GM12878 (cell line): ENCODE results near the gene NDUFV3. TPM values are rescaled to one million over a fixed set of nuclear protein-coding genes. Genes with fewer than 3 reads are reported as not detected.

ENCODE experiments used
- BHLHE40 ChIP-seq, 2 experiments: fragments of 450-650 bp in 1 of 2; IDR thresholded peaks; 2 replicates each; pipeline ENCODE4 v1.6.1; 2011 to 2017; ENCODE audit warnings: low read depth in 2 of 2, borderline replicate concordance in 1 of 2, improper control_type of control experiment in 1 of 2, low read length in 1 of 2, mild to moderate bottlenecking in 1 of 2
- CBFB ChIP-seq: IDR thresholded peaks from 2 replicates; pipeline ENCODE4 v1.6.1; 2016; ENCODE audit warnings: antibody characterized with exemption, low read depth
- CBX5 ChIP-seq: sonication (generic); IDR thresholded peaks from 2 replicates; pipeline ENCODE4 v1.6.1; 2016; ENCODE audit warnings: low read depth, moderate library complexity, mild to moderate bottlenecking, inconsistent platforms
- HDAC2 ChIP-seq: fragments of 200-600 bp; sonication (generic); IDR thresholded peaks from 2 replicates; pipeline ENCODE4 v1.6.1; 2017
- LARP7 ChIP-seq: fragments of 450-650 bp; IDR thresholded peaks from 2 replicates; pipeline ENCODE4 v1.6.1; 2017; ENCODE audit warnings: mild to moderate bottlenecking
- MEF2A ChIP-seq: IDR thresholded peaks from 2 replicates; pipeline ENCODE4 v1.6.1; 2011; ENCODE audit warnings: low read depth, mild to moderate bottlenecking, low read length, moderate library complexity; ENCODE audit not compliant: insufficient read depth
- MEF2B ChIP-seq: fragments of 450-650 bp; IDR thresholded peaks from 2 replicates; pipeline ENCODE4 v1.6.1; 2018; ENCODE audit warnings: mild to moderate bottlenecking, moderate library complexity; ENCODE audit not compliant: partially characterized antibody, poor library complexity, severe bottlenecking
- RCOR1 ChIP-seq: conservative IDR thresholded peaks from 2 replicates; pipeline ENCODE4 v1.6.1; 2012; ENCODE audit warnings: low read depth, low read length, improper control_type of control experiment
- YBX1 ChIP-seq: fragments of 450-650 bp; IDR thresholded peaks from 2 replicates; pipeline ENCODE4 v1.6.1; 2016; ENCODE audit warnings: antibody characterized with exemption
- ZNF207 ChIP-seq: fragments of 450-650 bp; IDR thresholded peaks from 2 replicates; pipeline ENCODE4 v1.6.1; 2014; ENCODE audit warnings: antibody characterized with exemption, mild to moderate bottlenecking, borderline replicate concordance
- ZNF24 ChIP-seq: fragments of 450-650 bp; IDR thresholded peaks from 2 replicates; pipeline ENCODE4 v1.6.1; 2017; ENCODE audit warnings: antibody characterized with exemption, mild to moderate bottlenecking
- ZNF274 ChIP-seq: IDR thresholded peaks from one replicate; pipeline ENCODE4 v1.8.0; 2011; ENCODE audit not compliant: insufficient read length, insufficient read depth
- polyA plus RNA-seq, 11 experiments: library from polyadenylated mRNA; depleted of rRNA in 4 of 11; unstranded in 6 of 11; stranded (reverse) in 5 of 11; fragments of >200 nt; fragmentation: Nextera tagmentation in 4 of 11; fragmentation: Illumina TruSeq in 1 of 11; extraction: Ambion mirVana in 4 of 11; extraction: Trizol in 1 of 11; gene quantifications; 1 replicate in 1 of 11; 2 replicates in 10 of 11; pipeline versions ENCODE4 v1.2.1 to v1.2.3, GENCODE V29; 2011 to 2016; ENCODE audit warnings: inconsistent platforms in 2 of 11, missing spikeins in 2 of 11, low read depth in 1 of 11
- total RNA-seq, 4 experiments: library from RNA; depleted of rRNA in 3 of 4; stranded (reverse); fragments of >200 nt in 3 of 4; fragmentation: Illumina TruSeq in 1 of 4; extraction: Trizol in 1 of 4; gene quantifications; 2 replicates each; pipeline versions ENCODE4 v1.2.1 to v1.2.3, GENCODE V29; 2013 to 2021
- TF ChIP-seq, protein P1 (sequence below): fragments of 450-650 bp; IDR thresholded peaks from 2 replicates; pipeline ENCODE4 v1.6.1; 2017; ENCODE audit warnings: borderline replicate concordance
- TF ChIP-seq, protein P2 (sequence below): IDR thresholded peaks from 2 replicates; pipeline ENCODE4 v1.6.1; 2012; ENCODE audit warnings: low read depth, low read length, improper control_type of control experiment
- TF ChIP-seq, protein P3 (sequence below): fragments of 450-650 bp; IDR thresholded peaks from 2 replicates; pipeline ENCODE4 v1.6.1; 2017; ENCODE audit warnings: mild to moderate bottlenecking, moderate library complexity
- TF ChIP-seq, protein P4 (sequence below): fragments of 450-650 bp; IDR thresholded peaks from 2 replicates; pipeline ENCODE4 v1.6.1; 2017; ENCODE audit warnings: antibody characterized with exemption, mild to moderate bottlenecking, moderate library complexity

Gene NDUFV3
- total and polyA plus RNA-seq, 10 of the 15 experiments (the other 5 are each of a cell fraction or from before 2014, with no cell fraction given) = 7.0 to 44.7 (median 29.9) TPM

DNA sequence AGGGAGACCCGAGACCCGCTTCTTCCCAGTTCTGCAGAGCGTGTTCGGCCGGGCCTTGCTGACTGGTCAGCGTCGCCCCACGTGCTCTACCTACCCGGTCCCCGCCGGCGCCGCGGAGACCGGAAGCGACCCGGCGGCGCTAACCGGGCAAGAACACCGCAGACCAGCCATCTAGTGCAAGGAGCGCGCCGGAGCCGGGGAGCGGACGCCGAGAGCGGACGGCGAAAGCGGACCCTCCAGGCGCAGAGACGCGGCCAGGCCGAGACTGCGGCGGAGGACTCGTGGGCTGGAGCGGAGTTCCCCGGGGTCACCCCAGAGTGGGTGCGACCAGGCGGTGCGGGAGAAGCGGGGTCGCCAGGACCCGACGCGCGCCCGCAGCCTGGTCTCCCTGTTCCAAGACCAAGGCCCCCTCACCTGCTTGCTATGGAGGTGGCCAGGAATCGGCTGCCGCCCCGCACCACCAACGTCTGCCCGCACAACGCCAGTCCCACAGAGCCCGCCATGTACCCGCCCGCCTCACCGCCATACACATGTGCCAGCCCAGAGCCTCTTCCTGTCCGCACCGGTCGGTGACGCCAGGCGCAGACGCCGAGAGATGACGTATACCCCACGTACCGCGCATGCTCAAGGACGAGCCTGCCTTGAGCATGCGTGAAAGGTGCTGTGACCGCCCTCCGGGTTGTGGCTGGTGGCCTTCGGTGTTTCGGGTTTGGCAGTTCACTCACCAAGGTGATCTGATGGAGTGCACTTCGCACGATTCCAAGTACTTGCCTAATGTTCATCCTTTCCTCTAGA is 13.9 kb upstream of the NDUFV3 start, which contains the start of gene WDR4 (continued):
- TF ChIP-seq BHLHE40 (IDR thresholded peaks at IDR 0.05; ENCODE audit: borderline replicate concordance in 1 of 2, low read depth in 2 of 2, low read length in 1 of 2) = peak; percentile 79 to 93
- TF ChIP-seq CBFB = peak; percentile 81
- TF ChIP-seq, protein P1, sequence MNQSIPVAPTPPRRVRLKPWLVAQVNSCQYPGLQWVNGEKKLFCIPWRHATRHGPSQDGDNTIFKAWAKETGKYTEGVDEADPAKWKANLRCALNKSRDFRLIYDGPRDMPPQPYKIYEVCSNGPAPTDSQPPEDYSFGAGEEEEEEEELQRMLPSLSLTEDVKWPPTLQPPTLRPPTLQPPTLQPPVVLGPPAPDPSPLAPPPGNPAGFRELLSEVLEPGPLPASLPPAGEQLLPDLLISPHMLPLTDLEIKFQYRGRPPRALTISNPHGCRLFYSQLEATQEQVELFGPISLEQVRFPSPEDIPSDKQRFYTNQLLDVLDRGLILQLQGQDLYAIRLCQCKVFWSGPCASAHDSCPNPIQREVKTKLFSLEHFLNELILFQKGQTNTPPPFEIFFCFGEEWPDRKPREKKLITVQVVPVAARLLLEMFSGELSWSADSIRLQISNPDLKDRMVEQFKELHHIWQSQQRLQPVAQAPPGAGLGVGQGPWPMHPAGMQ = 0 out of 2 replicates have a peak, but pooled peaks have one; percentile 9
- TF ChIP-seq LARP7 = peak; percentile 85
- no peak for TF ChIP-seq ZNF24
- no peak for TF ChIP-seq YBX1
- TF ChIP-seq, protein P2, sequence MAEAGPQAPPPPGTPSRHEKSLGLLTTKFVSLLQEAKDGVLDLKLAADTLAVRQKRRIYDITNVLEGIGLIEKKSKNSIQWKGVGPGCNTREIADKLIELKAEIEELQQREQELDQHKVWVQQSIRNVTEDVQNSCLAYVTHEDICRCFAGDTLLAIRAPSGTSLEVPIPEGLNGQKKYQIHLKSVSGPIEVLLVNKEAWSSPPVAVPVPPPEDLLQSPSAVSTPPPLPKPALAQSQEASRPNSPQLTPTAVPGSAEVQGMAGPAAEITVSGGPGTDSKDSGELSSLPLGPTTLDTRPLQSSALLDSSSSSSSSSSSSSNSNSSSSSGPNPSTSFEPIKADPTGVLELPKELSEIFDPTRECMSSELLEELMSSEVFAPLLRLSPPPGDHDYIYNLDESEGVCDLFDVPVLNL = 0 out of 2 replicates have a peak, but pooled peaks have one; percentile 15
- TF ChIP-seq ZNF274 = no peak
- TF ChIP-seq, protein P3, sequence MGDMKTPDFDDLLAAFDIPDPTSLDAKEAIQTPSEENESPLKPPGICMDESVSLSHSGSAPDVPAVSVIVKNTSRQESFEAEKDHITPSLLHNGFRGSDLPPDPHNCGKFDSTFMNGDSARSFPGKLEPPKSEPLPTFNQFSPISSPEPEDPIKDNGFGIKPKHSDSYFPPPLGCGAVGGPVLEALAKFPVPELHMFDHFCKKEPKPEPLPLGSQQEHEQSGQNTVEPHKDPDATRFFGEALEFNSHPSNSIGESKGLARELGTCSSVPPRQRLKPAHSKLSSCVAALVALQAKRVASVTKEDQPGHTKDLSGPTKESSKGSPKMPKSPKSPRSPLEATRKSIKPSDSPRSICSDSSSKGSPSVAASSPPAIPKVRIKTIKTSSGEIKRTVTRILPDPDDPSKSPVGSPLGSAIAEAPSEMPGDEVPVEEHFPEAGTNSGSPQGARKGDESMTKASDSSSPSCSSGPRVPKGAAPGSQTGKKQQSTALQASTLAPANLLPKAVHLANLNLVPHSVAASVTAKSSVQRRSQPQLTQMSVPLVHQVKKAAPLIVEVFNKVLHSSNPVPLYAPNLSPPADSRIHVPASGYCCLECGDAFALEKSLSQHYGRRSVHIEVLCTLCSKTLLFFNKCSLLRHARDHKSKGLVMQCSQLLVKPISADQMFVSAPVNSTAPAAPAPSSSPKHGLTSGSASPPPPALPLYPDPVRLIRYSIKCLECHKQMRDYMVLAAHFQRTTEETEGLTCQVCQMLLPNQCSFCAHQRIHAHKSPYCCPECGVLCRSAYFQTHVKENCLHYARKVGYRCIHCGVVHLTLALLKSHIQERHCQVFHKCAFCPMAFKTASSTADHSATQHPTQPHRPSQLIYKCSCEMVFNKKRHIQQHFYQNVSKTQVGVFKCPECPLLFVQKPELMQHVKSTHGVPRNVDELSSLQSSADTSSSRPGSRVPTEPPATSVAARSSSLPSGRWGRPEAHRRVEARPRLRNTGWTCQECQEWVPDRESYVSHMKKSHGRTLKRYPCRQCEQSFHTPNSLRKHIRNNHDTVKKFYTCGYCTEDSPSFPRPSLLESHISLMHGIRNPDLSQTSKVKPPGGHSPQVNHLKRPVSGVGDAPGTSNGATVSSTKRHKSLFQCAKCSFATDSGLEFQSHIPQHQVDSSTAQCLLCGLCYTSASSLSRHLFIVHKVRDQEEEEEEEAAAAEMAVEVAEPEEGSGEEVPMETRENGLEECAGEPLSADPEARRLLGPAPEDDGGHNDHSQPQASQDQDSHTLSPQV = no peak
- no peak; the same call in 1 of the 2 replicates for TF ChIP-seq ZNF207
- TF ChIP-seq MEF2B = no peak
- TF ChIP-seq, protein P4, sequence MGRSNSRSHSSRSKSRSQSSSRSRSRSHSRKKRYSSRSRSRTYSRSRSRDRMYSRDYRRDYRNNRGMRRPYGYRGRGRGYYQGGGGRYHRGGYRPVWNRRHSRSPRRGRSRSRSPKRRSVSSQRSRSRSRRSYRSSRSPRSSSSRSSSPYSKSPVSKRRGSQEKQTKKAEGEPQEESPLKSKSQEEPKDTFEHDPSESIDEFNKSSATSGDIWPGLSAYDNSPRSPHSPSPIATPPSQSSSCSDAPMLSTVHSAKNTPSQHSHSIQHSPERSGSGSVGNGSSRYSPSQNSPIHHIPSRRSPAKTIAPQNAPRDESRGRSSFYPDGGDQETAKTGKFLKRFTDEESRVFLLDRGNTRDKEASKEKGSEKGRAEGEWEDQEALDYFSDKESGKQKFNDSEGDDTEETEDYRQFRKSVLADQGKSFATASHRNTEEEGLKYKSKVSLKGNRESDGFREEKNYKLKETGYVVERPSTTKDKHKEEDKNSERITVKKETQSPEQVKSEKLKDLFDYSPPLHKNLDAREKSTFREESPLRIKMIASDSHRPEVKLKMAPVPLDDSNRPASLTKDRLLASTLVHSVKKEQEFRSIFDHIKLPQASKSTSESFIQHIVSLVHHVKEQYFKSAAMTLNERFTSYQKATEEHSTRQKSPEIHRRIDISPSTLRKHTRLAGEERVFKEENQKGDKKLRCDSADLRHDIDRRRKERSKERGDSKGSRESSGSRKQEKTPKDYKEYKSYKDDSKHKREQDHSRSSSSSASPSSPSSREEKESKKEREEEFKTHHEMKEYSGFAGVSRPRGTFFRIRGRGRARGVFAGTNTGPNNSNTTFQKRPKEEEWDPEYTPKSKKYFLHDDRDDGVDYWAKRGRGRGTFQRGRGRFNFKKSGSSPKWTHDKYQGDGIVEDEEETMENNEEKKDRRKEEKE = peak; percentile 87
- TF ChIP-seq CBX5 = no peak
- no peak for TF ChIP-seq HDAC2
- TF ChIP-seq RCOR1 = no peak
- no peak for TF ChIP-seq MEF2A
